HepG2 (cell line): ENCODE measurements around the gene CCDC197.

Source experiments
- GLI4 ChIP-seq: sonication (generic); formaldehyde crosslinking; IDR thresholded peaks from 2 replicates; pipeline ENCODE4 v1.5.1; 2020; ENCODE audit warnings: missing genetic modification reagents, mild to moderate bottlenecking, moderate library complexity, borderline replicate concordance
- MLLT10 ChIP-seq: sonication (generic); formaldehyde crosslinking; IDR thresholded peaks from 2 replicates; pipeline ENCODE4 v1.4.0; 2020; ENCODE audit warnings: missing genetic modification reagents
- NFRKB ChIP-seq: fragments of 450-650 bp; IDR thresholded peaks from 2 replicates; pipeline ENCODE4 v1.6.1; 2017
- SRSF9 ChIP-seq: fragments of 200-400 bp; formaldehyde crosslinking; IDR thresholded peaks from 2 replicates; pipeline ENCODE4 v1.6.1; 2018; ENCODE audit warnings: borderline replicate concordance, mild to moderate bottlenecking, low read depth, low read length; ENCODE audit not compliant: insufficient read depth, poor library complexity, severe bottlenecking
- TBP ChIP-seq: sonication (generic); formaldehyde crosslinking; IDR thresholded peaks from 2 replicates; pipeline ENCODE4 v1.5.0; 2020; ENCODE audit warnings: missing genetic modification reagents
- ZNF792 ChIP-seq: IDR thresholded peaks from 2 replicates; pipeline ENCODE4 v1.6.1; 2016
- TF ChIP-seq, protein P1 (sequence below): sonication (generic); formaldehyde crosslinking; IDR thresholded peaks from 2 replicates; pipeline ENCODE4 v1.4.0; 2020; ENCODE audit warnings: missing genetic modification reagents, mild to moderate bottlenecking, borderline replicate concordance
- TF ChIP-seq, protein P2 (sequence below): sonication (generic); formaldehyde crosslinking; IDR thresholded peaks from 2 replicates; pipeline ENCODE4 v1.4.0; 2020; ENCODE audit warnings: missing genetic modification reagents
- TF ChIP-seq, protein P3 (sequence below): sonication (generic); formaldehyde crosslinking; IDR thresholded peaks from 2 replicates; pipeline ENCODE4 v1.4.0; 2020; ENCODE audit warnings: mild to moderate bottlenecking, missing genetic modification reagents
- TF ChIP-seq, protein P4 (sequence below), 2 experiments: sonication (generic) in 1 of 2; formaldehyde crosslinking in 1 of 2; IDR thresholded peaks; 2 replicates each; pipeline versions ENCODE4 v1.5.1 to v1.6.1; 2011 to 2020; ENCODE audit warnings: borderline replicate concordance in 1 of 2, low read depth in 1 of 2, low read length in 1 of 2, mild to moderate bottlenecking in 1 of 2, missing genetic modification reagents in 1 of 2, moderate library complexity in 1 of 2

DNA sequence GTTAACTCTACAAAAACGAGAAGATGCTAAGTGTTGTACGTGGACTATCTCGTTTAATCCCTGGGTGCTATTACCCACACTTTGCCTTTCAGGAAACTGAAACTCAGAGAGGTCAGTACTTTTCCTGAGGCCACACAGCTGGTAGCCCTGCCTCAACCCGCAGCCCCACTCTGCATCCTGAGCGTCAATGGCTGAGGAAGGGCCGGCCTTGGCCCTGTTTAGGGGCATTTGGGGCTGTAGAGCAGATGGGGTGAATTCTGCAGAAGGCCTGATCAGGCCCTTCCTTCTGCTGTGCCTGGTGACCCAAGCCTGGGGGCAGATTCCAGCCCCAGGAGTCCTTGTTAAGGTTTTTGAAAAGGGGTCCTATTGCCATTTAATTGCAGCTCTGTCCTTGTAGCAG is 3.7 kb upstream of the CCDC197 start:
- TF ChIP-seq TBP (CRISPR knock-in tag): no peak
- TF ChIP-seq ZNF792 (CRISPR knock-in tag): no peak
- TF ChIP-seq SRSF9: no peak
- no peak for TF ChIP-seq GLI4 (CRISPR knock-in tag)
- no peak for TF ChIP-seq NFRKB
- TF ChIP-seq, protein P1, sequence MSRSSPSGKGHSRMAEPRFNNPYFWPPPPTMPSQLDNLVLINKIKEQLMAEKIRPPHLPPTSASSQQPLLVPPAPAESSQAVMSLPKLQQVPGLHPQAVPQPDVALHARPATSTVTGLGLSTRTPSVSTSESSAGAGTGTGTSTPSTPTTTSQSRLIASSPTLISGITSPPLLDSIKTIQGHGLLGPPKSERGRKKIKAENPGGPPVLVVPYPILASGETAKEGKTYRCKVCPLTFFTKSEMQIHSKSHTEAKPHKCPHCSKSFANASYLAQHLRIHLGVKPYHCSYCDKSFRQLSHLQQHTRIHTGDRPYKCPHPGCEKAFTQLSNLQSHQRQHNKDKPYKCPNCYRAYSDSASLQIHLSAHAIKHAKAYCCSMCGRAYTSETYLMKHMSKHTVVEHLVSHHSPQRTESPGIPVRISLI (CRISPR knock-in tag): no peak
- TF ChIP-seq, protein P2, sequence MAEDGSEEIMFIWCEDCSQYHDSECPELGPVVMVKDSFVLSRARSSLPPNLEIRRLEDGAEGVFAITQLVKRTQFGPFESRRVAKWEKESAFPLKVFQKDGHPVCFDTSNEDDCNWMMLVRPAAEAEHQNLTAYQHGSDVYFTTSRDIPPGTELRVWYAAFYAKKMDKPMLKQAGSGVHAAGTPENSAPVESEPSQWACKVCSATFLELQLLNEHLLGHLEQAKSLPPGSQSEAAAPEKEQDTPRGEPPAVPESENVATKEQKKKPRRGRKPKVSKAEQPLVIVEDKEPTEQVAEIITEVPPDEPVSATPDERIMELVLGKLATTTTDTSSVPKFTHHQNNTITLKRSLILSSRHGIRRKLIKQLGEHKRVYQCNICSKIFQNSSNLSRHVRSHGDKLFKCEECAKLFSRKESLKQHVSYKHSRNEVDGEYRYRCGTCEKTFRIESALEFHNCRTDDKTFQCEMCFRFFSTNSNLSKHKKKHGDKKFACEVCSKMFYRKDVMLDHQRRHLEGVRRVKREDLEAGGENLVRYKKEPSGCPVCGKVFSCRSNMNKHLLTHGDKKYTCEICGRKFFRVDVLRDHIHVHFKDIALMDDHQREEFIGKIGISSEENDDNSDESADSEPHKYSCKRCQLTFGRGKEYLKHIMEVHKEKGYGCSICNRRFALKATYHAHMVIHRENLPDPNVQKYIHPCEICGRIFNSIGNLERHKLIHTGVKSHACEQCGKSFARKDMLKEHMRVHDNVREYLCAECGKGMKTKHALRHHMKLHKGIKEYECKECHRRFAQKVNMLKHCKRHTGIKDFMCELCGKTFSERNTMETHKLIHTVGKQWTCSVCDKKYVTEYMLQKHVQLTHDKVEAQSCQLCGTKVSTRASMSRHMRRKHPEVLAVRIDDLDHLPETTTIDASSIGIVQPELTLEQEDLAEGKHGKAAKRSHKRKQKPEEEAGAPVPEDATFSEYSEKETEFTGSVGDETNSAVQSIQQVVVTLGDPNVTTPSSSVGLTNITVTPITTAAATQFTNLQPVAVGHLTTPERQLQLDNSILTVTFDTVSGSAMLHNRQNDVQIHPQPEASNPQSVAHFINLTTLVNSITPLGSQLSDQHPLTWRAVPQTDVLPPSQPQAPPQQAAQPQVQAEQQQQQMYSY (CRISPR knock-in tag): no peak
- TF ChIP-seq, protein P3, sequence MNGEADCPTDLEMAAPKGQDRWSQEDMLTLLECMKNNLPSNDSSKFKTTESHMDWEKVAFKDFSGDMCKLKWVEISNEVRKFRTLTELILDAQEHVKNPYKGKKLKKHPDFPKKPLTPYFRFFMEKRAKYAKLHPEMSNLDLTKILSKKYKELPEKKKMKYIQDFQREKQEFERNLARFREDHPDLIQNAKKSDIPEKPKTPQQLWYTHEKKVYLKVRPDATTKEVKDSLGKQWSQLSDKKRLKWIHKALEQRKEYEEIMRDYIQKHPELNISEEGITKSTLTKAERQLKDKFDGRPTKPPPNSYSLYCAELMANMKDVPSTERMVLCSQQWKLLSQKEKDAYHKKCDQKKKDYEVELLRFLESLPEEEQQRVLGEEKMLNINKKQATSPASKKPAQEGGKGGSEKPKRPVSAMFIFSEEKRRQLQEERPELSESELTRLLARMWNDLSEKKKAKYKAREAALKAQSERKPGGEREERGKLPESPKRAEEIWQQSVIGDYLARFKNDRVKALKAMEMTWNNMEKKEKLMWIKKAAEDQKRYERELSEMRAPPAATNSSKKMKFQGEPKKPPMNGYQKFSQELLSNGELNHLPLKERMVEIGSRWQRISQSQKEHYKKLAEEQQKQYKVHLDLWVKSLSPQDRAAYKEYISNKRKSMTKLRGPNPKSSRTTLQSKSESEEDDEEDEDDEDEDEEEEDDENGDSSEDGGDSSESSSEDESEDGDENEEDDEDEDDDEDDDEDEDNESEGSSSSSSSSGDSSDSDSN (CRISPR knock-in tag): no peak
- no peak for TF ChIP-seq MLLT10 (CRISPR knock-in tag)
- TF ChIP-seq, protein P4, sequence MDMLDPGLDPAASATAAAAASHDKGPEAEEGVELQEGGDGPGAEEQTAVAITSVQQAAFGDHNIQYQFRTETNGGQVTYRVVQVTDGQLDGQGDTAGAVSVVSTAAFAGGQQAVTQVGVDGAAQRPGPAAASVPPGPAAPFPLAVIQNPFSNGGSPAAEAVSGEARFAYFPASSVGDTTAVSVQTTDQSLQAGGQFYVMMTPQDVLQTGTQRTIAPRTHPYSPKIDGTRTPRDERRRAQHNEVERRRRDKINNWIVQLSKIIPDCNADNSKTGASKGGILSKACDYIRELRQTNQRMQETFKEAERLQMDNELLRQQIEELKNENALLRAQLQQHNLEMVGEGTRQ (IDR thresholded peaks at IDR 0.05; ENCODE audit: low read depth, low read length): no peak
- TF ChIP-seq, protein P4 (CRISPR knock-in tag; IDR thresholded peaks at IDR 0.05; ENCODE audit: borderline replicate concordance): no peak
